SK-N-SH treated with all-trans-retinoic acid at 6 μM for 48 hours (cell line): ENCODE measurements around the gene SCG3.
"Not testable (repeated sequence)": the region's sequence is repeated elsewhere in the genome, so short reads cannot be mapped to it uniquely, and the experiment has no call there.

Experiments used
- ATAC-seq: fragments of 200-7000 bp; cut with Tn5 transposase; 3 replicates; pipeline ENCODE4 v1.9.1; 2020; ENCODE audit warnings: mild to moderate bottlenecking, moderate library complexity
- BACH2 ChIP-seq: fragments of 250-450 bp; sonication (Bioruptor Pico); IDR thresholded peaks from 2 replicates; pipeline ENCODE4 v1.9.0; 2021; ENCODE audit warnings: mild to moderate bottlenecking, borderline replicate concordance
- CREB5 ChIP-seq: fragments of 250-450 bp; sonication (Bioruptor Pico); IDR thresholded peaks from 2 replicates; pipeline ENCODE4 v1.5.1; 2020; ENCODE audit warnings: low read depth, mild to moderate bottlenecking, moderate library complexity
- CSDC2 ChIP-seq: fragments of 250-450 bp; sonication (Bioruptor Pico); IDR thresholded peaks from 2 replicates; pipeline ENCODE4 v1.5.0; 2020; ENCODE audit warnings: mild to moderate bottlenecking, moderate library complexity
- CSRNP3 ChIP-seq: fragments of 250-450 bp; sonication (Bioruptor Pico); IDR thresholded peaks from 2 replicates; pipeline ENCODE4 v1.5.1; 2021; ENCODE audit warnings: mild to moderate bottlenecking, moderate library complexity
- ESRRG ChIP-seq: fragments of 250-450 bp; sonication (Bioruptor Pico); IDR thresholded peaks from 2 replicates; pipeline ENCODE4 v1.6.1; 2021; ENCODE audit warnings: mild to moderate bottlenecking
- GLIS3 ChIP-seq: fragments of 250-450 bp; sonication (Bioruptor Pico); IDR thresholded peaks from 2 replicates; pipeline ENCODE4 v1.5.0; 2020; ENCODE audit warnings: mild to moderate bottlenecking, moderate library complexity
- ISL1 ChIP-seq: fragments of 250-450 bp; sonication (Bioruptor Pico); IDR thresholded peaks from 2 replicates; pipeline ENCODE4 v2.1.2; 2022; ENCODE audit warnings: mild to moderate bottlenecking, moderate library complexity
- OSR1 ChIP-seq: fragments of 250-450 bp; sonication (Bioruptor Pico); IDR thresholded peaks from 2 replicates; pipeline ENCODE4 v1.8.0; 2022; ENCODE audit warnings: moderate library complexity, mild to moderate bottlenecking, inconsistent platforms
- PATZ1 ChIP-seq: fragments of 250-450 bp; sonication (Bioruptor Pico); IDR thresholded peaks from 2 replicates; pipeline ENCODE4 v1.8.0; 2020; ENCODE audit warnings: mild to moderate bottlenecking, moderate library complexity, borderline replicate concordance
- PPARA ChIP-seq: fragments of 250-450 bp; sonication (Bioruptor Pico); IDR thresholded peaks from 2 replicates; pipeline ENCODE4 v1.5.0; 2020; ENCODE audit warnings: mild to moderate bottlenecking, borderline replicate concordance
- RARB ChIP-seq: fragments of 250-450 bp; sonication (Bioruptor Pico); IDR thresholded peaks from 2 replicates; pipeline ENCODE4 v1.8.0; 2021; ENCODE audit warnings: mild to moderate bottlenecking, moderate library complexity
- SNAI2 ChIP-seq: fragments of 250-450 bp; sonication (Bioruptor Pico); IDR thresholded peaks from 2 replicates; pipeline ENCODE4 v1.5.0; 2020; ENCODE audit warnings: mild to moderate bottlenecking, moderate library complexity
- TCF4 ChIP-seq: fragments of 250-450 bp; sonication (Bioruptor Pico); IDR thresholded peaks from 2 replicates; pipeline ENCODE4 v1.8.0; 2021; ENCODE audit warnings: mild to moderate bottlenecking, moderate library complexity, borderline replicate concordance
- TOX ChIP-seq: fragments of 250-450 bp; sonication (Bioruptor Pico); IDR thresholded peaks from 2 replicates; pipeline ENCODE4 v1.8.0; 2021; ENCODE audit warnings: mild to moderate bottlenecking, moderate library complexity, borderline replicate concordance
- TSHZ2 ChIP-seq: fragments of 250-450 bp; sonication (Bioruptor Pico); IDR thresholded peaks from 2 replicates; pipeline ENCODE4 v1.5.0; 2020; ENCODE audit warnings: mild to moderate bottlenecking, moderate library complexity
- ZC3H10 ChIP-seq: fragments of 250-450 bp; sonication (Bioruptor Pico); IDR thresholded peaks from 2 replicates; pipeline ENCODE4 v1.5.1; 2021; ENCODE audit warnings: mild to moderate bottlenecking, moderate library complexity
- ZFP3 ChIP-seq: fragments of 250-450 bp; sonication (Bioruptor Pico); IDR thresholded peaks from 2 replicates; pipeline ENCODE4 v1.5.0; 2020; ENCODE audit warnings: mild to moderate bottlenecking, moderate library complexity
- ZNF565 ChIP-seq: fragments of 450-650 bp; formaldehyde crosslinking; conservative IDR thresholded peaks from 2 replicates; pipeline ENCODE4 v1.5.0; 2020; ENCODE audit warnings: low read depth, mild to moderate bottlenecking, moderate library complexity
- ZNF70 ChIP-seq: fragments of 450-650 bp; formaldehyde crosslinking; IDR thresholded peaks from 2 replicates; pipeline ENCODE4 v1.5.0; 2020; ENCODE audit warnings: mild to moderate bottlenecking, moderate library complexity
- ZNF8 ChIP-seq: fragments of 450-650 bp; formaldehyde crosslinking; IDR thresholded peaks from 2 replicates; pipeline ENCODE4 v1.5.0; 2020; ENCODE audit warnings: mild to moderate bottlenecking, moderate library complexity

Gene SCG3

GRCh38 chr15:51641490-51642130 is 39.7 kb upstream of the SCG3 start:
- no peak for ATAC-seq
- TF ChIP-seq TCF4 (CRISPR knock-in tag) (no peak), ZC3H10 (CRISPR knock-in tag) (no peak), ISL1 (CRISPR knock-in tag) (no peak), ZFP3 (CRISPR knock-in tag) (no peak), ZNF70 (CRISPR knock-in tag) (no peak), CREB5 (CRISPR knock-in tag) (no peak), PPARA (CRISPR knock-in tag) (no peak)

GRCh38 chr15:51642696-51643095 is 38.6 kb upstream of the SCG3 start:
- TF ChIP-seq BACH2 (CRISPR knock-in tag), result no peak
- TF ChIP-seq CREB5 (CRISPR knock-in tag), result no peak
- no peak for TF ChIP-seq PPARA (CRISPR knock-in tag)
- TF ChIP-seq ZNF70 (CRISPR knock-in tag), result no peak
- no peak for TF ChIP-seq ISL1 (CRISPR knock-in tag)
- TF ChIP-seq ESRRG (CRISPR knock-in tag), result no peak
- no peak for TF ChIP-seq TOX (CRISPR knock-in tag)
- no peak for TF ChIP-seq SNAI2 (CRISPR knock-in tag)
- TF ChIP-seq ZC3H10 (CRISPR knock-in tag), result no peak
- TF ChIP-seq CSRNP3 (CRISPR knock-in tag), result no peak
- no peak for TF ChIP-seq ZFP3 (CRISPR knock-in tag)
- TF ChIP-seq OSR1 (CRISPR knock-in tag), result no peak
- no peak for TF ChIP-seq CSDC2 (CRISPR knock-in tag)
- no peak for TF ChIP-seq RARB (CRISPR knock-in tag)

GRCh38 chr15:51647128-51647562 is 34.2 kb upstream of the SCG3 start:
- TF ChIP-seq BACH2 (CRISPR knock-in tag) (no peak), ZNF565 (CRISPR knock-in tag) (no peak), PPARA (CRISPR knock-in tag) (no peak)
- peak; percentile 70 for ATAC-seq

More at GRCh38 chr15:51642696-51643095, 38.6 kb upstream of the SCG3 start:
- no peak for ATAC-seq

GRCh38 chr15:51648101-51648500 is 33.2 kb upstream of the SCG3 start:
- not testable (repeated sequence) for ATAC-seq

GRCh38 chr15:51648643-51649042 is 32.7 kb upstream of the SCG3 start:
- not testable (repeated sequence) for ATAC-seq

GRCh38 chr15:51649659-51650521 is 31.4 kb upstream of the SCG3 start:
- peak; percentile 98 for ATAC-seq
- TF ChIP-seq OSR1 (CRISPR knock-in tag) (no peak), ZNF8 (CRISPR knock-in tag) (no peak), CSDC2 (CRISPR knock-in tag) (no peak), SNAI2 (CRISPR knock-in tag) (no peak), PATZ1 (CRISPR knock-in tag) (no peak), PPARA (CRISPR knock-in tag) (no peak), ZC3H10 (CRISPR knock-in tag) (no peak), ISL1 (CRISPR knock-in tag) (no peak), TSHZ2 (CRISPR knock-in tag) (no peak), GLIS3 (CRISPR knock-in tag) (no peak), TOX (CRISPR knock-in tag) (no peak), BACH2 (CRISPR knock-in tag) (no peak), ESRRG (CRISPR knock-in tag) (no peak)
